ENCODE measurements around the gene PGAM2.

DNA sequence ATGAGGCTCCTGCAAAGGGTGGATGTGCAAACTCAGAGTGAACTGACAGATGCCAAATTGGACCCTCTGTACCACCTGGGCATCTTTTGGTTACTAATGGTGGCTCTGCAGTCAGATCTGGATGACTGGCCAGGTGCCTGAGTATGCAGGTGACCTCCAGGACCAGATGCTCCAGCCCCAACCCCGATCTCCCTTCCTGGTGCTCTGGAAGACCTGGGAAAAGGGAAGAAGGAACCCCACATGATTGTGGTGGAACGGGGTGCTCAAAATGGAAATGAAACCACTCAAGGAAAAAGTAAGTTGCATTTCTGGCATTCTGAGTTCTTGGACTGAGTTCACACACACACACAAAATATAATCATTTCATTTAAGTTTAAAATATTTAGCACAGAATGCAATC, 29.0 kb upstream of the PGAM2 start:
- TF ChIP-seq, protein P1, sequence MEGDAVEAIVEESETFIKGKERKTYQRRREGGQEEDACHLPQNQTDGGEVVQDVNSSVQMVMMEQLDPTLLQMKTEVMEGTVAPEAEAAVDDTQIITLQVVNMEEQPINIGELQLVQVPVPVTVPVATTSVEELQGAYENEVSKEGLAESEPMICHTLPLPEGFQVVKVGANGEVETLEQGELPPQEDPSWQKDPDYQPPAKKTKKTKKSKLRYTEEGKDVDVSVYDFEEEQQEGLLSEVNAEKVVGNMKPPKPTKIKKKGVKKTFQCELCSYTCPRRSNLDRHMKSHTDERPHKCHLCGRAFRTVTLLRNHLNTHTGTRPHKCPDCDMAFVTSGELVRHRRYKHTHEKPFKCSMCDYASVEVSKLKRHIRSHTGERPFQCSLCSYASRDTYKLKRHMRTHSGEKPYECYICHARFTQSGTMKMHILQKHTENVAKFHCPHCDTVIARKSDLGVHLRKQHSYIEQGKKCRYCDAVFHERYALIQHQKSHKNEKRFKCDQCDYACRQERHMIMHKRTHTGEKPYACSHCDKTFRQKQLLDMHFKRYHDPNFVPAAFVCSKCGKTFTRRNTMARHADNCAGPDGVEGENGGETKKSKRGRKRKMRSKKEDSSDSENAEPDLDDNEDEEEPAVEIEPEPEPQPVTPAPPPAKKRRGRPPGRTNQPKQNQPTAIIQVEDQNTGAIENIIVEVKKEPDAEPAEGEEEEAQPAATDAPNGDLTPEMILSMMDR (IDR thresholded peaks at IDR 0.05), result no peak
- TF ChIP-seq POLR2A (IDR thresholded peaks at IDR 0.05), result no peak
